ENCODE results near the gene STAM2.

DNA sequence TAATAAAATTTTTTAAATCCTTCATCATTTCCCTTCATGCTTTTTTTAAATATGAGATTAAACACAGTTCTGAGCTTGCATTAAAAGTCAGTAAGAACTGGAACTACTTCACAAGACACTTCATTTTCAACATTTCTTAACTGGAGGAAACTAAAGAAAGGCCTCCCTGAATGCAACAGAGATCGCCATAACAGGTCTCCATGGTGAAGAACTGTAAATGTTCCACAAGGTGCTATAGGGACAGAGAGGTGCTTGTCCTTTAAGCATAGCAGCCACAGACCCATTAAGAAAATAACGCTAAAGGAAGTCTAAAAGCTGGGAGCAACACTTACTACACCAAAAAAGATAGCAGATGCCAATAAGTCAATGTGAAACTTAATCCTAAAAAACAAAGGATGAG is 8.5 kb downstream of the STAM2 start:
- TF ChIP-seq, protein P1, sequence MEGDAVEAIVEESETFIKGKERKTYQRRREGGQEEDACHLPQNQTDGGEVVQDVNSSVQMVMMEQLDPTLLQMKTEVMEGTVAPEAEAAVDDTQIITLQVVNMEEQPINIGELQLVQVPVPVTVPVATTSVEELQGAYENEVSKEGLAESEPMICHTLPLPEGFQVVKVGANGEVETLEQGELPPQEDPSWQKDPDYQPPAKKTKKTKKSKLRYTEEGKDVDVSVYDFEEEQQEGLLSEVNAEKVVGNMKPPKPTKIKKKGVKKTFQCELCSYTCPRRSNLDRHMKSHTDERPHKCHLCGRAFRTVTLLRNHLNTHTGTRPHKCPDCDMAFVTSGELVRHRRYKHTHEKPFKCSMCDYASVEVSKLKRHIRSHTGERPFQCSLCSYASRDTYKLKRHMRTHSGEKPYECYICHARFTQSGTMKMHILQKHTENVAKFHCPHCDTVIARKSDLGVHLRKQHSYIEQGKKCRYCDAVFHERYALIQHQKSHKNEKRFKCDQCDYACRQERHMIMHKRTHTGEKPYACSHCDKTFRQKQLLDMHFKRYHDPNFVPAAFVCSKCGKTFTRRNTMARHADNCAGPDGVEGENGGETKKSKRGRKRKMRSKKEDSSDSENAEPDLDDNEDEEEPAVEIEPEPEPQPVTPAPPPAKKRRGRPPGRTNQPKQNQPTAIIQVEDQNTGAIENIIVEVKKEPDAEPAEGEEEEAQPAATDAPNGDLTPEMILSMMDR (IDR thresholded peaks at IDR 0.05) = no peak
- no peak for TF ChIP-seq POLR2A (IDR thresholded peaks at IDR 0.05)

All from adrenal gland (tissue), 5 donors.